GM12891 (cell line): ENCODE results near the gene DTX3.

Experiments used
- POLR2A ChIP-seq: IDR thresholded peaks from 2 replicates; pipeline ENCODE4 v1.6.1; 2011; ENCODE audit warnings: low read depth, low read length, control low read depth
- POLR2AphosphoS5 ChIP-seq: IDR thresholded peaks from 2 replicates; pipeline ENCODE4 v1.6.1; 2011; ENCODE audit warnings: low read depth, low read length, control low read depth
- SPI1 ChIP-seq: IDR thresholded peaks from 2 replicates; pipeline ENCODE4 v1.6.1; 2011; ENCODE audit warnings: low read depth, low read length, control low read depth
- TAF1 ChIP-seq: IDR thresholded peaks from 2 replicates; pipeline ENCODE4 v1.6.1; 2011; ENCODE audit warnings: low read depth, low read length, control low read depth

- no peak for TF ChIP-seq POLR2A
- TF ChIP-seq POLR2AphosphoS5 = no peak
- TF ChIP-seq SPI1 = no peak
- no peak for TF ChIP-seq TAF1
Measured at GRCh38 chr12:57600395-57600794, 4.2 kb upstream of the DTX3 start.
